Right hindlimb (tissue), 1 donor: ENCODE data around the gene WWTR1.

Experiments
- DNase-seq: peaks from one replicate; pipeline ENCODE4 v3.0.0-alpha.2; 2018

Gene WWTR1

GRCh38 chr3:149657926-149658743, at the start of gene WWTR1:
WWTR1 (minus strand) TSS chr3:149658025; CDS start chr3:149657306, 719 bp downstream.
- peak; percentile 97 for DNase-seq

- DNase-seq: peak; percentile 90
Measured at GRCh38 chr3:149706905-149707304, 49.1 kb upstream of the WWTR1 start.

GRCh38 chr3:149705416-149705815, 47.6 kb upstream of the WWTR1 start:
- no peak for DNase-seq

- DNase-seq: no peak
Measured at GRCh38 chr3:149703466-149703865, 45.6 kb upstream of the WWTR1 start.

DNA sequence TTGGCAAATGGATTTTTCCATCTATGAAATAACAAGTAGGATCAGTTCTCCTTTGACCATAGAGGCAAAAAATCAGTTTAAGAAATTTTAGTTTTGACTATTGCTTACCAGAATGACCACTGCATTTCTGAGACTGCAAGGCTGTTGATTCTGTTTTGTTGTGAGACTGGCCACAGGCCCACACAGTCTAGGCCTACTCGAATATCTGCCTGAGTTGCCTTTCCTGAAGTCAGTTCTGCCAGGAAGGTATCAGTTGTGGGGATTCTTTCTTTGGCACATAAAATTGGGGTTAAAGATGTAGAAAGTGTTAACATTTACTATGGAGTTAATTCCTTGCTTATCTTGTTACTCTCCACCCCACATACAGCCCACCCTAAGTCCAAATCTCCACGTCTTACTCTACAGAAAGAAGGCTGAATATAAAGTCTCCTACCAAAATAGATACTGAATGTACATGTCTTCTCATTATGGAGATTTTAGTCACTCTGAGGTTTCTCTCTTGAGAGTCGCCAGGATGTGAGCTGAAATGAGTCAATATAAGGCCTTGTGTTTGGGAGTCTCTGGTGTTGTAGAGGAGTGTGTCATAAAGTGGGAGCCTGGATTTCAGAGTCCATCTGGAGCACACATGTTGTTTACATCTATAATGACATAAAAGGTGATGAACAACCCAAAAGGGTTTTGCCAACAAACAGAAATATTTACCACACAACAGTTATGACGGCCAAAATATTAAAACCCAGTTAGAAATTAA, 45.0 kb upstream of the WWTR1 start:
- no peak for DNase-seq

GRCh38 chr3:149701977-149702350, 44.1 kb upstream of the WWTR1 start:
- no peak for DNase-seq

DNA sequence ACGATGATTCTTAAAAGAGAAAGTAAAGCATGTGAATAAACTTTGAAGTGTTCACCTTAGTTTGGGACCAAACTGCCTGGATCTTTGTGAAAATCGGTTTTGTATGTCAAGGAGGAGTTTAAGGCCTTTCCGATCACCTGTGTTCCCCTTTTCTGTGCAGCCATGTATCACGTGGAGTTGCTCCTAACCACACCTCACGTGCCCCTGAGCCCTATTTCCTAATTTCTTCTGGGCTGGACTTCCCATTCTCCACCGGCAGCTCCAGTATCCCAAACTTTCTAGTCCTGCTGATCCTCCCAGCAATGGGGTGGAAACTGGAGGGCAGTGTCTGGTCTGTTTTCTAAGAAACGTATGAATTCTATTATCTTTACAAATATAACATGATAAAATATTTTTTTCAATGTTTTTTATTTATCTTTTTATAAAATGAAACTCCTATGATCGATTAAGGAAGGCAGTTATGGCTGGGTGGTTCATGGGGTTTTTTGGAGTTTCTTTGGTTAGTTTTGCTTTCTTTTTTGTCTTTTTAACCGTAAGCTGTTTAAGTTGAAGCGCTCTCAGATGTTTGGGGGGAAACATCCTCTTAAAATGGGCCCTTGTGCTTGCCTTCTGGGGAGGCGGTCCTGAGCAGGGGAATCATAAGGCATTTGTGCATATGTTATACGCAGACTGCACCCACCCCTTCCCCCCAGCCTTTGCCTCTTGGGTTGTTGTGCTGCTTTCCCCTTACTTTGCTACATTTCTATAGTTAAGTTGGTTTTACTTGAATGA, 43.6 kb upstream of the WWTR1 start:
- DNase-seq: no peak

DNA sequence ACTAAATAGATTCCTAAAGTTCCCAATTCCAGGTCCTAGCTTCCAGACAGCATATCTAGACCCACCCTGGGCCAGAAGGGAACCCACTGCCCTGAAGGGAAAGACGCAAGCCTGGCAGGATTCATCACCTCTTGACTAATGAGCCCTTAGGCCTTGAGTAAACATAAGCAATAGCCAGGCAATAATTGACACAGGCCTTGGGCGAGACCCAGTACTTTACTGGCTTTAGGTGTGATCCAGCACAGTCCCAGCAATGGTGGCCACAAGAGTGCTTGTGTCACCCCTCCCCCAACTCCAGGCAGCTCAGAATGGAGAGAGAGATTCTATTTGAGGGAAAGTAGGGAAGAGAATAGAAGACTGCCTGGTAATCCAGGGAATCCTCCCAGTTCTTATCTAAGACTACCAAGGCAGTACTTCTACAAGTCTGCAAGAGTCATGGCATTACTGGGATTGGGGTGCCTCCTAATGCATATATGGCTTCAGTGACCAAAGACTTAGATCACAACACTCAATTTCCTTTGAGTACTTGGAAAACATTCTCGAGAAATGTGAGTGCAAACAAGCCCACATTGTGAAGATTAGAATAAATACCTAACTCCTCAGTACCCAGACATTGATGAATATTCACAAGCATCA, 30.4 kb upstream of the WWTR1 start:
- no peak for DNase-seq

GRCh38 chr3:149686996-149687395, 29.2 kb upstream of the WWTR1 start:
- DNase-seq: no peak

DNA sequence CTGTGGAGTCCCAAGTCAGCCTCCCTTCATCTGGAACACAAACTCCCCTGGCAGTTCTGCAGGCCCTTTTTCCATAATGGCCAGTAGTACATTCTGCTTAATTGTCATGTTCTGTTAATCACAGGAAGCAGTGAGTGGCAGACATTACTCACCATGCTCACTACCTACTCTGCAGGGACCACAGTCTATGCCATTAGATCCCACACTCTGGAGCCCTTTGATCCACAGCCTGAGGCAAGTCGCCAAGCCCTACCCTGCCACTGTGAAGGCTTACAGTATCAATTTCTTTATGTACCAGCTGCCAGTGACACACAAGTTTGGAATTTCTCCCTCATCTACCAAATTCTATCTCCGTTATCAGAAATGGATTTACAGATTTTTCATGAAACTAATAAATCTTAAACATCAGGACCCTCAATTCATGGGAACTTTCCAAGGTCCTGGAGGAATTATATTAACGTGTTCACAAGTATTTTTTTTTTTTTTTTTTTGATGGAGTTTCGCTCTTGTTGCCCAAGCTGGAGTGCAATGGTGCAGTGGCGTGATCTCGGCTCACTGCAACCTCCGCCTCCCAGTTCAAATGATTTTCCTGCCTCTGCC, 20.6 kb upstream of the WWTR1 start:
- DNase-seq: no peak

GRCh38 chr3:149673393-149673792, 15.6 kb upstream of the WWTR1 start:
- DNase-seq: no peak

DNA sequence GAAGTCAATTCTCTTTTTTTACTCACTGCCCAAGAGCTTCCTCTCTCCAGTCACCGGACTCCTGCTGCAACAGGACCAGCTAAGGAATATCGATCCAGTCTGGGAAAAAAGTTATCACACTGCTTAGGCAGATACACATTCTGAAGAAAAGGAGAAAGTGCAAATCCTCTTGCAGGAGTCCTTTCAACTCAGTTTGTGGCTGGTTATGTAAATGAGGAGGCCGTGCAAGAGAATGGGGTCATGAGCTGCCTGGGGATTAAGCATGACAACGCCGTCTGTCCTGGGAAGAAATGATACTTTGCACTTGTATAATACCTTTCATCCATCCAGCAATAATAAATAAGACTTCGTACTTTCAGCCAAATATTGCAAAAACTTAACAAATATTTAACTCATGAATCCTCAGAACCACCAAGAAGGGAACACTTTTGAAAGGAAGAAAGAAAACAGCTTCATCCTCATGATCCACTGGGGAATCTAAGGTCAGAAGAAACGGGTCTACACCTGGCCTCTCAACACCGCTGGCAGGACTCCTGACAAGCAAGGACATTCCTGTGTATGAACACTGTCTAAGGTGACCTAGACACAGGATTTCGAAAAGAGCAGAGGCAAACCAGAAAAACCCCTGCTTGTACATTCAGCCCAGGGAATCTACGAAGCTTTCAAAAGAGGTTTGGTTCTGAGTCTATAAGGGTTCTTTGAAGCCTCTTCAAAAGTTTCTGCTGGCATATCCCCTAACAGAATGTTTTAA, 13.1 kb upstream of the WWTR1 start:
- DNase-seq: no peak

DNA sequence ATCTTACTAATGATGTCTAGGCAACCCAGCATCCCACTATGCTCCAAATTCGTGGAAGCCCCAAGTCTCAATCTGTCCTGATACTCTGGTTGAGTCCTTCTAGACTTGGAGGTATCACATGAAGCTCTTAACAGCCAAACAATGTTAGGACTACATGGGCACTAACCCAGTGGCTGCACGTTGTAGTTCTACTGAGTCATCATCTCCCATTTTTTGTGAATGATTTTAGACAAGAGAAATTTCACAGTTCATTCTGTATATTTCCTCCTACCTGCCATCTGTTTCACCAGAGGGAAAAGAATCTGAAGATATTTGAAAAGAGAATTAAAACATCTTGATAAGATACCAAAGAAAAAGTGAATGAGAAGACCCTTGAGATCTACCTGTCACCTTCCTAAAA, 9.8 kb upstream of the WWTR1 start:
- DNase-seq: no peak

- no peak for DNase-seq
Measured at GRCh38 chr3:149663966-149664365, 6.1 kb upstream of the WWTR1 start.

- no peak for DNase-seq
Measured at GRCh38 chr3:149662240-149662887, 4.5 kb upstream of the WWTR1 start.

GRCh38 chr3:149660462-149660861, 2.6 kb upstream of the WWTR1 start:
- no peak for DNase-seq

DNA sequence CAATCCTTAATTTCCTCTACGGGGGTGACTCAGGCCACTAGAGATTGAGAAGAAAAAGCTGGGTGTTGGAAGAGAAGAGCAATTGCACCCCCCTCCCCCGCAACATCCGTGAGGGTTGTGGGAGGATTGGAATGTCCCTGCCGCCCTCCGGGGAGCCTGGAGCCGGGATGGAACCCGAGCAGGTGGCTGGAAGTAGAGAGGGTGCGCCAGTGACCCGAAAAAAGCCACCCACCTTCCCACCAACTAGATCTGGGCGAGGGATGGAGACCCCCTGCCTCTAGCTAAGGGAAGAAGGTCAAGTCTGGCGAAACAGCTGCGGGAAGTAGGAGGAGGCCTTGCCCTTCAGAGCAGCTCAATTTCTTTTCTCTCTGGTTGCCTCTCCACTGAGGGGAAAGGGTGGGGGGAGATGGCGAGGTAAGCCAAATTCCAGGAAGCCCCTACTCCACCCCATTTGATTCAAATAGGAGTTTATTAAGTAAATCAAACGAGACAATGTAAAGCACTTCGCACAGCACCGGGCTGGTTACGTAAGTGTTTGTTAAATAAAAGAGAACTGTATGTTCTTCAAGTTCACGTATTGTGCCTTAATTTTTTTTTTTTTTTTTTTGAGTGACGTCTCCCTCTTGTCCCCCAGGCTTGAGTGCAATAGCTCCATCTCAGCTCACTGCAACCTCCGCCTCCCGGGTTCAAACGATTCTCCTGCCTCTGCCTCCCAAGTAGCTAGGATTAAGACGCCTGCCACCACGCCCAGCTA, 1.1 kb upstream of the WWTR1 start:
- DNase-seq: peak; percentile 78

GRCh38 chr3:149657321-149657925, 402 bp downstream of the WWTR1 start:
- DNase-seq: no peak

DNA sequence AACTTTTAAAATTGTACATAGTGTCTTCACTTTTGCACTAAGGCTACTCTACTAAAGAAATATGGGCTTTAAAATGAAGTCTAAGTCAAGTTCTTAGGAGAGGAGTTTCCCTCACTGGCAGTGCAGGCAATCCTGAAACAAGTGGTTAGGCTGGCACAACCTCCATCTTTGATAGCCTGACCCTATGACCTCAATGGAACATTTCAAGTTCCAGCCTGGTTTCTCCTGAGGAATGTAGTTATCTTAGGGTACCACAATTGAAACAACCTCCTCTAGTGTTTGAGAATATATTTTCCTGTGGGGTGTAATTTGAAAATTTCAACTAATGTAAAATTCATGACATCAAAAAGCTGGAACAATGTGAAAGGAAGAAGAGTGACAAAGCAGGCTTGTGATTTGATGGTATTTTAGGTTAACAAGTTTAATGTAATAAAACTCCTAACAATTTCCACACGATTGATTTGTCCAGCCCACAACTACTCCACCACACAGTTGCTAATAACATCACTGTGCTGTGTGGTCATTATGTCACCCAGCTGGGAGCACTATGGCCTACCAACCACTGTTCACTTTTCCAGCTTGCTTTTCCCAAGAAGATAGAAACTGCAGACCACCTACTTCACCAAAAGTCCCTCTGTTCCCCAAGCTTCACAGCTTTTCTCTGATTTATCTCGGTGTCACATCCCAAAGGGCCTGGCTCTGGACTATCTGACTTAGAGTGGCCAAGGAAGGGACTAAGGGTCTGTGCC, 1.8 kb downstream of the WWTR1 start:
- DNase-seq: no peak
